ENCODE measurements around the gene TALDO1.

Gene TALDO1

DNA sequence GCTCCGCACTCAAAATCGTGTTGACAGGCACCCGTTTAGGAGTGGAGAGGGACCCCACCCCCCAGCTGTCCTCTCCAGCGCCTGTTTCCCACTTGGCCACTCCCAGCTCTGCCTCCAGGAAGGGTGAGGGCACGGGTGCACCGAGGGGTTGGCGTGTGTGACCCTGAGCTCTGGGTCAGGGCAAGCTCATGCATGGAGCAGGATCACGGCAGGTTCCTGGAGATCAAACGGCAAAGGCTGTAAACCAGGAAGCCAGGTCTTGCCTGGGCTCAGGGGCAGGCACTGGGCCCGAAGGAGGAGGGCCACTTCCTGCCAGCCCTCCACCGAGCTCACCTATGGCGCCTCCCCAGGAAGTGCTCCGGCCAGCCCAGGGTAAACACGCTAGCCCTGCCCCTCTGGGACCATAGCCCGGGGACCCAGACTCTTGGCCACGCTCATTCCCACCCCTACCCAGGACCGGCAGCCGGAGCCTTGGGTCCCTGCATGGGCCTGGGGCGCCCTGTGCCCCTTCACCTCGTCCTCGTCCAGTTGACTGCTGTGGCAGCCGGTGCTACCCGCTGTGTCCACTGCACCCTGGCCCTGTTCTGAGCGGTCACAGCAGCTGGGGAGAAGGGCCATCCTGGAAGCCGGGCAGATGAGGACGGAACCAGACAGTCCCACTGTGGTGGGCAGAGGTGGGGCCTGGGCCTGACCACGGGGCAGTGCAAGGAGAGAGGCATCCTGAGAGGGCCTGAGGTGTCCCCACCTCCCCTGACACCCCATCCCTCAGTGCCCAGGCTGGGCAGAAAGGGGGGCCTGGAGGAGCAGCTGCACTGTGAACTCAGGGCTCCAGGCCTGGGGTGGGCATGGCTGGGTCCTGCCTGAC lies 42.3 kb upstream of the TALDO1 start:
- Histone ChIP-seq H3K4me3 (ENCODE audit: low read depth, low read length) (peak overlapping the region; percentile 81), H3K27ac (ENCODE audit: low read depth, low read length) (peak overlapping the region; percentile 29), H3K36me3 (ENCODE audit: control insufficient read depth, insufficient read depth, low read length) (peaks cover 13% of the 10 kb centered on the region), H3K27me3 (ENCODE audit: control insufficient read depth, insufficient read depth, low read length) (peaks cover 5% of the 10 kb centered on the region; the same call in 1 of the 2 replicates), H3K4me1 (ENCODE audit: control insufficient read depth, insufficient read depth, low read length) (peaks cover 41% of the 10 kb centered on the region), H3K9me3 (ENCODE audit: control insufficient read depth, insufficient read depth, low read depth, low read length) (no peaks in the 10 kb centered on the region), H3K9ac (ENCODE audit: low read length) (peak overlapping the region; percentile 51)

DNA sequence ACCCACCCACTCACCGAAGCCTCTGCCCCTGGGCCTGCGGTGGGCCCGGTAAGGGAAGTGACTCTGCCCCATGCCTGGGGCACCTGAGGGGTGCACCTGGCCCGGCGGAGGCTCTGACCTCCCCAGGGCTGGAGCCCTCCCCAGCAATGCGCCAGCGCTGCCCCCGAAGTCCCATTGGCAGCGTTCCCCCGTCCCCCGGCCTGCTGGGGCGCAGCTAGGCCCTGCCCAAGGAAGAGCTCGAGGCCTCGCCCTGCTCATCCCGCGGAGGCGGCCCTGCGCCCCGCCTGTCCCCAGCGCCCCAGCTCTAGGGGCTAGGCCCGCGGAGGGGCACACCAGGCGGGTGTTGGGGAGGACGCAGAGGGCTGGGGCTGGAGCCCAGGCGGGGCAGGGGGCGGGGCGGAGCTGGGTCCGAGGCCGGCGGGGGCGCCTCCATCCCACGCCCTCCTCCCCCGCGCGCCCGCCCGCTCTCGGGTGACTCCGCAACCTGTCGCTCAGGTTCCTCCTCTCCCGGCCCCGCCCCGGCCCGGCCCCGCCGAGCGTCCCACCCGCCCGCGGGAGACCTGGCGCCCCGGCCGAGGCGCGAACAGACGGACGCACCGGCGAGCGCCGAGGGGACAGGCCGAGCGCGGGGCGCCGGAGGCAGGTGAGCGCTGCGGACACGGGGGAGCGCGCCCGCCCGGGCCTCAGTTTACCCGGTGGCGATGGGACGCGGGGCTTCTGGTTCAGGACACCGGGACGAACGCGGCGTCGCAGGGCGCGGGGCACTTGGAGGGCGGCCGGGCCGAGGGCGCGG lies 41.4 kb upstream of the TALDO1 start, which contains the start of gene EPS8L2:
EPS8L2 (plus strand) TSS at position 586 of the 793 bp plus-strand sequence. CDS start 3,177 bp downstream, outside the sequence.
- peaks cover 5% of the 10 kb centered on the region; the same call in 1 of the 2 replicates for H3K27me3 ChIP-seq (ENCODE audit: control insufficient read depth, insufficient read depth, low read length)
- peaks cover 13% of the 10 kb centered on the region for H3K36me3 ChIP-seq (ENCODE audit: control insufficient read depth, insufficient read depth, low read length)
- peak within 1 kb of the TSS; percentile 89 for H3K9ac ChIP-seq (ENCODE audit: low read length)
- H3K4me3 ChIP-seq (ENCODE audit: low read depth, low read length) = peak within 1 kb of the TSS; percentile 81
- no peaks in the 10 kb centered on the region for H3K9me3 ChIP-seq (ENCODE audit: control insufficient read depth, insufficient read depth, low read depth, low read length)
- peaks cover 44% of the 10 kb centered on the region for H3K4me1 ChIP-seq (ENCODE audit: control insufficient read depth, insufficient read depth, low read length)
- H3K27ac ChIP-seq (ENCODE audit: low read depth, low read length) = peak within 1 kb of the TSS; percentile 75

DNA sequence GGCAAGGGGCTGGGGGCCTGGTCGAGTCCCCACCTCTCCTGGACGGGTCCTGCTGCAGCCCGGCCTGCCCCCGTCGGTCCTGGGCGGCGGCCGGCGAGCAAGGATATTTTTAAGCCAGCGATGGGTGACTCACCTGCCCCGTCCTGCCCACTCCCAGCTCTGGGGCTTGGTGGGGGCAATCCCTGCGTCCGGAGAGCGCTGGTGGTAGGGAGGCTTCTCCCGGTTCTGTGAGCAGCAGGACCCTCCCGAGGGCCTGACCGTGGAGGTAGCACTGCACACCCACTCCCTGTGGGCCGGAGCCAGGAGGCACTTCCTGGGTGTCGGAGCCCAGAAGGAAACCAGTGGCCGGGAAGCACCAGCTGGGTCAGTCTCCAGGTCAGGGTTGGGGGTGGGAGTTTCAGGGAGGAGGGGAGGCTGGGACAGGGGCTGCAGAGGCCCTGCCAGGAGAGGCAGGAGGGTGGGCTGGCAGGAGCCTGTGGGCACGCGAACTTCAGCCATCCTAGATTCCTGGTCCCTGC lies 40.8 kb upstream of the TALDO1 start:
- H3K9ac ChIP-seq (ENCODE audit: low read length) = peak overlapping the region; percentile 89

DNA sequence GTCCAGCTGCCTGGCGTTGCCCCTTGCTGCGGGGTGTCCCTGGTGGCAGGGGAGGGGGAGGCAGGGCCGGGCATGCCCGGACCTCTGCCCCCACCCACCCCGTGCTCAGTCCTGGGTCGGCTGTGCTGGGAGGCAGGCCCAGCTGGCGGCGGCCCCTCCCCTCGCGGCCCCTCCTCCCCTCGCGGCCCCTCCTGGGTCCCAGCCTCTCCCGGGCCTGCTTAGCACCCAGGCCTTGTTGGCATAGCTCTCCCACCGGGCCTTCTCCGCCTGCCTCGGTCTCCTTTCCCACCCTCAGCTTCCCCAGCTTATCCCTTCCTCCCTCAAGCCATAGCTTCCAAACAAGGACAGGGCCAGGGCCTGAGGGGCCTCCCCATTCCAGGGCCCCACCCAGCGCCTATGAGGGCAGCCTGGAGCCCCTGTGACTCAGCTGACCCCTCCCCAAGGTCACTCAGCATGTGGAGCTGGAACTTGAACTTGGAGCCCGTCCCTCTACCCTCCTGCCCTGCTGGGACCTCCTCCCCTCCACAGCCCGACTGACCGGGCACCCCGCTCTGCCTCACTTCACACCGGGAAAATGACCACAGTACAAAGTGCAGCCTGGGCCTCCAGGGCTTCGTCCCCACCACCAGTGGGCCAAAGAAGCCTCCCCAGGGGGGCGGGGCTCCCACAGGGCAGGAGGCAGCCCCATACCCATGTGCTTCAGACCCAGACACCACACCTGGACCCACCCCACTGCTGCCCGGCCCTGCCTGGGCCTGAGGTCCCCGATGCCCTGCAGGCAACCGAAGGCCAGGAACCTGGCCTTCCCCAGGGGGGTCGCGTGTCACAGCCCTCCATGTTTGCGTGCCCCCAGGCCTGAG lies 40.1 kb upstream of the TALDO1 start:
- peak overlapping the region; percentile 81 for H3K4me3 ChIP-seq (ENCODE audit: low read depth, low read length)
- H3K36me3 ChIP-seq (ENCODE audit: control insufficient read depth, insufficient read depth, low read length) = peaks cover 6% of the 10 kb centered on the region
- peak overlapping the region; percentile 89 for H3K9ac ChIP-seq (ENCODE audit: low read length)
- peaks cover 44% of the 10 kb centered on the region for H3K4me1 ChIP-seq (ENCODE audit: control insufficient read depth, insufficient read depth, low read length)
- H3K27me3 ChIP-seq (ENCODE audit: control insufficient read depth, insufficient read depth, low read length) = peaks cover 5% of the 10 kb centered on the region; the same call in 1 of the 2 replicates
- H3K27ac ChIP-seq (ENCODE audit: low read depth, low read length) = peak overlapping the region; percentile 75
- H3K9me3 ChIP-seq (ENCODE audit: control insufficient read depth, insufficient read depth, low read depth, low read length) = no peaks in the 10 kb centered on the region

More for the DNA sequence above, 40.8 kb upstream of the TALDO1 start:
- Histone ChIP-seq H3K36me3 (ENCODE audit: control insufficient read depth, insufficient read depth, low read length) (peaks cover 13% of the 10 kb centered on the region), H3K4me1 (ENCODE audit: control insufficient read depth, insufficient read depth, low read length) (peaks cover 44% of the 10 kb centered on the region), H3K9me3 (ENCODE audit: control insufficient read depth, insufficient read depth, low read depth, low read length) (no peaks in the 10 kb centered on the region), H3K27ac (ENCODE audit: low read depth, low read length) (peak overlapping the region; percentile 75), H3K4me3 (ENCODE audit: low read depth, low read length) (peak overlapping the region; percentile 81), H3K27me3 (ENCODE audit: control insufficient read depth, insufficient read depth, low read length) (peaks cover 5% of the 10 kb centered on the region; the same call in 1 of the 2 replicates)

DNA sequence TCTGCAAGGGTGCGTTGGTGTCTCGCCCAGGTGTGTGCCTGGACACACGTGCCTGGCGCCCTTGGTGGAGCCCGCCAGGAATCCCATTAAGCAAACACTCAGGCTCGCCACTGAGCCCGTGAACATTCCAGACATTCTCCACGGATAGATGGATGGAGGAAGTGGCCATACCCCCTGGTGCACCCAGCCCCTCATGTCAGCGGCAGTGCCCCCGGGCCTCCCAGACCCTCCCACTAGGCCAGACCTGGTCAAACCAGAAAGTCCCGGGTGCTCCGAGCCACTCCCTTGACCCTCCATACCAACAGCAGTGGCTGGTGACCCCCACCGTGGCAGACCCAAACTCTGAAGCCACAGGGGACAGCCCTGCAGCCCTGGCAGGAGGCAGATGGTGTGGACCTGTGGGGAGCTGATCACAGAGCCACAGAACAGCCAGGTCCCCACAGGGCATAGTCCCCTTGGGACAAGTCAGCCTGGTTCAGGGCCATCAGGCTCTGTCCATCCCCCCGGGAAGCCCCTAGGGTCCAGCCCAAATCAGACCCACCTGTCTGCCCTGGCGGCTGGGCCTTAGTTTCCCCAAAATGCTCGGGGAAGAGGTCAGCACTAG lies 39.3 kb upstream of the TALDO1 start:
- peak overlapping the region; percentile 81; the same call in 1 of the 2 replicates for H3K4me3 ChIP-seq (ENCODE audit: low read depth, low read length)
- H3K4me1 ChIP-seq (ENCODE audit: control insufficient read depth, insufficient read depth, low read length) = peaks cover 44% of the 10 kb centered on the region

DNA sequence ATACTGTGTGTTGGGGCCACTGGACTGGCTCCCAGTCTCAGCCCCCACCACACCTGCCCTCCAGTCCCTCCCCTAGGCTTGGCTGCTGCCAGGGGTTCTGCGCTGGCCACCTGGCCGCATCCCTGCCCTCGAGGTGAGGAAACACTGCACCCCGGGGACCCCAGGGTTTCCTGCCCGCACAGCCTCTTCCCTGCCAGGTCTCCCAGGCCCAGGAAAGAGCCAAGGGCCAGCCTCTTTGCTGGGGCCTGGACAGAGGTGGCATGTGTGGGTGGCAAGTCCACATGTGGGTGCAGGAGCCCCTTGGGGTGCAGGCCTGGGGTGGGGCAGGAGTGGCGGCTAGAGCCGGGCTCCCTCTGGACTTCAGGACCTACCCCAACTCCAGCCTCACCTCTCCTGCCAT lies 38.8 kb upstream of the TALDO1 start:
- H3K9ac ChIP-seq (ENCODE audit: low read length) = no peak overlapping the region
- H3K4me3 ChIP-seq (ENCODE audit: low read depth, low read length) = no peak overlapping the region
- H3K9me3 ChIP-seq (ENCODE audit: control insufficient read depth, insufficient read depth, low read depth, low read length) = no peaks in the 10 kb centered on the region
- 0 out of 2 replicates have a peak overlapping the region, but pooled peaks have one; percentile 15 for H3K27ac ChIP-seq (ENCODE audit: low read depth, low read length)
- peaks cover 44% of the 10 kb centered on the region for H3K4me1 ChIP-seq (ENCODE audit: control insufficient read depth, insufficient read depth, low read length)
- peaks cover 5% of the 10 kb centered on the region; the same call in 1 of the 2 replicates for H3K27me3 ChIP-seq (ENCODE audit: control insufficient read depth, insufficient read depth, low read length)
- H3K36me3 ChIP-seq (ENCODE audit: control insufficient read depth, insufficient read depth, low read length) = peaks cover 6% of the 10 kb centered on the region; the same call in 1 of the 2 replicates

More for the DNA sequence above, 39.3 kb upstream of the TALDO1 start:
- Histone ChIP-seq H3K27me3 (ENCODE audit: control insufficient read depth, insufficient read depth, low read length) (peaks cover 5% of the 10 kb centered on the region; the same call in 1 of the 2 replicates), H3K9ac (ENCODE audit: low read length) (peak overlapping the region; percentile 89), H3K36me3 (ENCODE audit: control insufficient read depth, insufficient read depth, low read length) (peaks cover 6% of the 10 kb centered on the region; the same call in 1 of the 2 replicates), H3K27ac (ENCODE audit: low read depth, low read length) (0 out of 2 replicates have a peak overlapping the region, but pooled peaks have one; percentile 75), H3K9me3 (ENCODE audit: control insufficient read depth, insufficient read depth, low read depth, low read length) (no peaks in the 10 kb centered on the region)

DNA sequence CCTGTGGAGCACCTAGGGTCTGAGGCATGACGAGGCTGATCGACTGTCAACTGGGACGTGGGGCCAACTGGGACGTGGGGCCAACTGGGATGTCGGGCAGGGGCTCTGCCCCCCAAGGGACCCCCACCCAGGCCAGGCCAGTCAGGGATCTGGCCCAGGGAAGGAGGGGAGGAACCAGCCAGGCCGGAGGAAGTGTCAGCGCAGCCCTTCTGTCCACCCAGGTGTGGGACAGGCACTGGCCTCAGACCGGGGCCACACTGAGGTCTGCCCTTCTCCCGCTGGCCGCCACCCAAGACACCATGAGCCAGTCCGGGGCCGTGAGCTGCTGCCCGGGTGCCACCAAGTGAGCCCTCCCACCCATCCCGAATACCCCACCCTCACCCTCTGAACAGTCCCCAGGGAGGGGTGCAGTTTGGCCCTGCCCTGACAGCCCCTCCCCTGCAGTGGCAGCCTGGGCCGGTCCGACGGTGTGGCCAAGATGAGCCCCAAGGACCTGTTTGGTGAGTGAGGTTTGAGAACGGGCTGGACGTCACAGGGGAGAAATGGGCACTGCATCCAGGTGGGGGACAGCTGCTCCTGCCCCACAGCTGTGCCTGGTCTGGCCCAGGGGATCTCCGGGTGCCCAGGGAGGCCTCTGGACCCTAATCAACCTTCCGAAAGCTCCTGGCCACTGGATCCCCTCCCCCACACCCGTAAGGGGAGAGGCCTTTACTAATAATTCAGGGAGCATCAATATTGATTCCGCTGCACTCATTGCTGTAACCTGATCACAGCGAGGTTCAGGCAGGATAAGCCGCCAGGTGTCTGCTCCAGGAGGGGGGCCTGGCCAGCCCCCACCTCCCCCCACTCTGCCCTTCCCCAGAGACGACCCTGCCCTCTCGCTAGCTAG lies 37.9 kb upstream of the TALDO1 start:
- Histone ChIP-seq H3K9me3 (ENCODE audit: control insufficient read depth, insufficient read depth, low read depth, low read length) (no peaks in the 10 kb centered on the region), H3K4me3 (ENCODE audit: low read depth, low read length) (no peak overlapping the region), H3K4me1 (ENCODE audit: control insufficient read depth, insufficient read depth, low read length) (peaks cover 43% of the 10 kb centered on the region), H3K27ac (ENCODE audit: low read depth, low read length) (no peak overlapping the region), H3K9ac (ENCODE audit: low read length) (peak overlapping the region; percentile 48), H3K27me3 (ENCODE audit: control insufficient read depth, insufficient read depth, low read length) (peaks cover 5% of the 10 kb centered on the region; the same call in 1 of the 2 replicates), H3K36me3 (ENCODE audit: control insufficient read depth, insufficient read depth, low read length) (peaks cover 5% of the 10 kb centered on the region; the same call in 1 of the 2 replicates)

DNA sequence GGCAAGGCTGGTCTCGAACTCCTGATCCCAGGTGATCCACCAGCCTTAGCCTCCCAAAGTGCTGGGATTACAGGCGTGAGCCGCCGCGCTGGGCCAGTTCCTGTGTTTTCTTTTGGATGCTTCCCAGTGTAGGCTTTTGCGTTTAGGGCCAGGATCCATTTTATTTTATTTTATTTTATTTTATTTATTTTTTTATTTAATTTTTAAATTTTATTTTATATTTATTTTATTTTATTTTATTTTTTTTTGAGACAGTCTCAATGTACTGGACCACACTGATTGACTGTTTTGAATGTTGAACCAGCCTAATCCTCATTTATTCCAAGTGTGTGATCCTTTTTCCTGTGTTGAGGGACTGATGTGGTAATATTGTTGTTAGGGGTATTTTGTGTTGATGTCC lies 32.8 kb upstream of the TALDO1 start:
- Histone ChIP-seq H3K9me3 (ENCODE audit: control insufficient read depth, insufficient read depth, low read depth, low read length) (no peaks in the 10 kb centered on the region), H3K27me3 (ENCODE audit: control insufficient read depth, insufficient read depth, low read length) (peaks cover 3% of the 10 kb centered on the region; the same call in 1 of the 2 replicates), H3K4me1 (ENCODE audit: control insufficient read depth, insufficient read depth, low read length) (peaks cover 8% of the 10 kb centered on the region), H3K27ac (ENCODE audit: low read depth, low read length) (no peak overlapping the region), H3K4me3 (ENCODE audit: low read depth, low read length) (no peak overlapping the region), H3K36me3 (ENCODE audit: control insufficient read depth, insufficient read depth, low read length) (no peaks in the 10 kb centered on the region), H3K9ac (ENCODE audit: low read length) (no peak overlapping the region)
